Aorta (tissue), 5 donors: Measurements from ENCODE around the gene OR1D2. TPM values are rescaled to one million over a fixed set of nuclear protein-coding genes. Genes with fewer than 3 reads are reported as not detected.

Source experiments
- ATAC-seq: fragments of 200-7000 bp; cut with Tn5 transposase; one replicate; pipeline ENCODE4 v1.9.1; 2022; ENCODE audit warnings: moderate library complexity; ENCODE audit not compliant: low FRiP score
- DNase-seq, 2 donors: peaks; one replicate each; pipeline ENCODE4 v3.0.0-alpha.2; 2020
- H3K27ac ChIP-seq, 2 donors: one replicate each; pipeline ENCODE4 v1.5.1; 2013; ENCODE audit warnings: low read length in 2 of 2, mild to moderate bottlenecking in 2 of 2, moderate library complexity in 2 of 2, control low read depth in 1 of 2, inconsistent platforms in 1 of 2, low read depth in 1 of 2
- H3K27me3 ChIP-seq, 2 donors: one replicate each; pipeline ENCODE4 v1.6.1; 2013; ENCODE audit warnings: control low read depth in 1 of 2, low read length in 1 of 2, mild to moderate bottlenecking in 1 of 2, moderate library complexity in 1 of 2; ENCODE audit not compliant: insufficient read depth in 2 of 2, control insufficient read depth in 1 of 2
- H3K36me3 ChIP-seq, 2 donors: one replicate each; pipeline ENCODE4 v1.6.1; 2013; ENCODE audit warnings: control low read depth in 1 of 2, low read length in 1 of 2, mild to moderate bottlenecking in 1 of 2; ENCODE audit not compliant: insufficient read depth in 2 of 2, control insufficient read depth in 1 of 2
- H3K4me1 ChIP-seq, 2 donors: one replicate each; pipeline ENCODE4 v1.6.1; 2013; ENCODE audit warnings: low read length in 2 of 2, control low read depth in 1 of 2, mild to moderate bottlenecking in 1 of 2, moderate library complexity in 1 of 2; ENCODE audit not compliant: insufficient read depth in 2 of 2, control insufficient read depth in 1 of 2
- H3K4me3 ChIP-seq, 2 donors: one replicate each; pipeline ENCODE4 v1.5.1; 2013; ENCODE audit warnings: low read length in 2 of 2, control low read depth in 1 of 2, mild to moderate bottlenecking in 1 of 2
- H3K9me3 ChIP-seq: one replicate; pipeline ENCODE4 v1.6.1; 2013; ENCODE audit warnings: mild to moderate bottlenecking, low read length; ENCODE audit not compliant: control insufficient read depth
- WGBS, 2 donors: extraction: QIAGEN DNeasy Blood & Tissue Kit; methylation state at CpG; one replicate each; pipeline ENCODE4 v1.1.7; 2013; 5-methylcytosine and 5-hydroxymethylcytosine counted together
- intact Hi-C, 2 donors: fragments of 100-400 bp; cut with DNase I; formaldehyde crosslinking; loops; one replicate each; pipeline versions ENCODE4 v1.14.2 to v1.15.0; 2022
- polyA plus RNA-seq, 2 donors: library from polyadenylated mRNA; stranded (reverse); fragments of 200-250 nt; gene quantifications; one replicate each; pipeline ENCODE4 v1.2.3, GENCODE V29; 2013
- total RNA-seq, 2 donors: library from RNA; stranded (reverse); fragmentation: NEBNext Ultra II Directional; extraction: Animal tissue kit (Norgen Biotek cat#: 25700); gene quantifications; one replicate each; pipeline ENCODE4 v1.2.1, GENCODE V29; 2021
- donor health status: healthy with polysubstance abuse.
- donor health status: Bipolar disorder and iron deficiency.
- donor health status: DM: no; HTN: no; CAD: no.
- donor health status: DM: no; HTN: no; CAD: no.
- donor health status: DM: yes; HTN: yes; CAD: no.

The OR1D2 gene
- total and polyA plus RNA-seq, 4 donors, result not detected

GRCh38 chr17:3048727-3049471 is 55.3 kb downstream of the OR1D2 start:
- Histone ChIP-seq H3K27me3 (no peaks in the 10 kb centered on the region), H3K9me3 (peaks cover 3% of the 10 kb centered on the region), H3K36me3 (no peaks in the 10 kb centered on the region), H3K4me3 (peak overlapping the region; percentile 1 to 56), H3K27ac (no peak overlapping the region), H3K4me1 (no peaks in the 10 kb centered on the region)
- intact Hi-C loops, result no loop called here
- ATAC-seq (peak; percentile 98), DNase-seq (peak; percentile 96 to 97)
- WGBS, 2 donors, result 0 to 1% methylated on average over 50 of the region's 50 CpGs

GRCh38 chr17:3046753-3047152 is 57.5 kb downstream of the OR1D2 start:
- intact Hi-C loops, result no loop called here
- Histone ChIP-seq H3K27me3 (no peaks in the 10 kb centered on the region), H3K27ac (no peak overlapping the region), H3K4me3 (no peak overlapping the region), H3K4me1 (no peaks in the 10 kb centered on the region), H3K9me3 (peaks cover 6% of the 10 kb centered on the region), H3K36me3 (no peaks in the 10 kb centered on the region)
- DNase-seq, result no peak
- 82 to 85% methylated on average over 3 of the region's 3 CpGs for WGBS, 2 donors
- ATAC-seq, result no peak

- ATAC-seq (no peak), DNase-seq (peak in 1 of 2 donors; percentile 43)
- intact Hi-C loops, result no loop called here
- Histone ChIP-seq H3K4me3 (no peak overlapping the region), H3K27me3 (no peaks in the 10 kb centered on the region), H3K9me3 (peaks cover 6% of the 10 kb centered on the region), H3K27ac (no peak overlapping the region), H3K36me3 (no peaks in the 10 kb centered on the region), H3K4me1 (no peaks in the 10 kb centered on the region)
- WGBS, 2 donors, result 61 to 64% methylated on average over 11 of the region's 11 CpGs
Measured at GRCh38 chr17:3043737-3044365, 60.4 kb downstream of the OR1D2 start.

- DNase-seq, result peak in 1 of 2 donors; percentile 26
- no peaks in the 10 kb centered on the region for H3K27me3 ChIP-seq
- no peaks in the 10 kb centered on the region for H3K4me1 ChIP-seq
- H3K4me3 ChIP-seq, result no peak overlapping the region
- intact Hi-C loops, result no loop called here
- H3K27ac ChIP-seq, result no peak overlapping the region
- no peaks in the 10 kb centered on the region for H3K36me3 ChIP-seq
- ATAC-seq, result no peak
- H3K9me3 ChIP-seq, result peaks cover 6% of the 10 kb centered on the region
- 79% methylated on average over 5 of the region's 5 CpGs for WGBS, 2 donors
Measured at GRCh38 chr17:3040882-3041281, 63.3 kb downstream of the OR1D2 start.

- Histone ChIP-seq H3K4me3 (no peak overlapping the region), H3K4me1 (no peaks in the 10 kb centered on the region), H3K27ac (no peak overlapping the region), H3K36me3 (no peaks in the 10 kb centered on the region), H3K27me3 (no peaks in the 10 kb centered on the region), H3K9me3 (peaks cover 6% of the 10 kb centered on the region)
- ATAC-seq, result no peak
- no peak for DNase-seq
- 56 to 63% methylated on average over 6 of the region's 6 CpGs for WGBS, 2 donors
- intact Hi-C loops, result no loop called here
Measured at GRCh38 chr17:3039736-3040135, 64.5 kb downstream of the OR1D2 start.

GRCh38 chr17:3038941-3039340 is 65.3 kb downstream of the OR1D2 start:
- Histone ChIP-seq H3K27me3 (no peaks in the 10 kb centered on the region), H3K4me3 (no peak overlapping the region), H3K36me3 (no peaks in the 10 kb centered on the region), H3K27ac (no peak overlapping the region), H3K4me1 (no peaks in the 10 kb centered on the region), H3K9me3 (peaks cover 3% of the 10 kb centered on the region)
- intact Hi-C loops, result no loop called here
- 52 to 59% methylated on average over 5 of the region's 5 CpGs for WGBS, 2 donors
- DNase-seq (no peak), ATAC-seq (no peak)

Other genes with a start within 250 kb of the OR1D2 start
- gene OR1D5, start 40.8 kb downstream of the OR1D2 start, total RNA-seq, result not detected
- not detected for gene OR1D5, start 40.8 kb downstream of the OR1D2 start, polyA plus RNA-seq
- gene OR1G1, start 23.1 kb upstream of the OR1D2 start, total RNA-seq, result not detected
- not detected for gene OR1G1, start 23.1 kb upstream of the OR1D2 start, polyA plus RNA-seq
- not detected for gene OR1A2, start 93.1 kb upstream of the OR1D2 start, total RNA-seq
- gene OR1A2, start 93.1 kb upstream of the OR1D2 start, polyA plus RNA-seq, result not detected
- not detected for gene OR1A1, start 103.2 kb upstream of the OR1D2 start, total RNA-seq
- 1 to 10 TPM in 1 of 2 donors, not detected in 1; 1.1 TPM for gene OR1A1, start 103.2 kb upstream of the OR1D2 start, polyA plus RNA-seq
- gene OR3A1, start 193.9 kb upstream of the OR1D2 start, total RNA-seq, result not detected
- gene OR3A1, start 193.9 kb upstream of the OR1D2 start, polyA plus RNA-seq, result not detected